Measurements from ENCODE around the gene PLCB1. TPM values are rescaled to one million over a fixed set of nuclear protein-coding genes. Genes with fewer than 3 reads are reported as not detected.

The PLCB1 gene
- total RNA-seq, 1 experiment from 2014 or later = 5.8 TPM

DNA sequence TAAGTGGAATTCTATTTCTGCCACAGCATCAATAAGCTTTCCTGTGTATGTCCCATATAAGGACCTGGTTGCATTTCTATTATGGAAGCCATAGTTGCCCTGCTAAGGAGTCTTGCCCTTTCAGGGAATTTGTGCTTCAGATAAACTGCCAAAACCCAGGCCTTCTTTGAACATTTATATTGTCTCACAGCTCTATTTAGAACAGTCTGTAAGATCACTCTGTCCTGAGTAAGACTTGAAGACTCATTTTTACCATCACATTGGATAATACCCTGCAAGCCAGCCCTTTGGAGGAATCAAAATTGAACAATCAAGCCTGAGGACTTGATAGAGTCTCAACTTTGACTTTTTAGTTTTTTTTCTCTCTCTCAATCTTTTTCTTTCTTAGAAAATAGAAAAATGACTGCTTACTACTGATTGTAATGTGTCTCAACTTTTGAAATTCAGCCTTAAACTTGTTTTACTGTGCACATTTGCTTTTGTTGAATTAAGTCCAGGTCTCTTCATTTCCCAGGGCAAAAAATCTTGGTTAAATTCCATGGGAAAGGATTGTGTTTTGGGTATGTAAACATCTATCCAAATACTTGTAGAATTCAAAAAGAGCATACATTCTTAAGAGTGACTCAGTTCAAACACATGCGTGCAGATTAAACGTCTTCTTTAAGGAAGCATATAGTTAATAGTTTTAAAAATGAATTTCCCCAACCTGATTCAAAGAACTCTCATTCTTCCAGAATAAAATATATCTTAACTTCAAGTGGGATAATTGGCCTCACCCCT is 91.2 kb downstream of the PLCB1 start:
- H3K36me3 ChIP-seq (replicated peaks; ENCODE audit: control insufficient read depth, insufficient read depth, low read length) = no peaks in the 10 kb centered on the region

GRCh38 chr20:8225658-8226057 is 93.6 kb downstream of the PLCB1 start:
- no peaks in the 10 kb centered on the region for H3K36me3 ChIP-seq (replicated peaks; ENCODE audit: control insufficient read depth, insufficient read depth, low read length)
- DNase-seq = no peak
- no peak overlapping the region for H3K4me3 ChIP-seq (ENCODE audit: insufficient read depth, low read depth, low read length)
- H3K27me3 ChIP-seq (ENCODE audit: control insufficient read depth, insufficient read depth, low read length) = no peaks in the 10 kb centered on the region

More for the DNA sequence above, 91.2 kb downstream of the PLCB1 start:
- DNase-seq = no peak
- no peaks in the 10 kb centered on the region for H3K27me3 ChIP-seq (ENCODE audit: control insufficient read depth, insufficient read depth, low read length)
- no peak overlapping the region for H3K4me3 ChIP-seq (ENCODE audit: insufficient read depth, low read depth, low read length)

DNA sequence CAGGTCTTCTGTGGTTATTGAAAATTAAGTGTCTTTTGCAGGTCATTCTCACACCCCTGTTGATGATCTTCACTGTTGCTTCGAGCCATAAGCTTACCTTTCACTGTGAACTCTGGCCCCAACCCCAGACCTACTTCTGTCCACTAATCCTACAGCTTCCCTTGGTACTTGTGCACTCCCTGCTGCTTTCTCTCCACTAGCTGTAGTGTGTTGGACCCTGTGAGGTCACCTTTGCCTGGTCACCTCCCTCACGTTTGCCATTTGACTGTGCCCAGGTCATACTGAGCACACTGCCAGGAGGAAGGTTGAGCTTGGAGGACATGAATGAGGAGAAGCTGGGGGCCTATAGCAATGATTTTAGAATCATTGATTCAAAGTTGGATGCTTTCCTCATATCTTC is 94.0 kb downstream of the PLCB1 start:
- no peak for DNase-seq
- H3K27me3 ChIP-seq (ENCODE audit: control insufficient read depth, insufficient read depth, low read length) = no peaks in the 10 kb centered on the region
- H3K36me3 ChIP-seq (replicated peaks; ENCODE audit: control insufficient read depth, insufficient read depth, low read length) = no peaks in the 10 kb centered on the region
- H3K4me3 ChIP-seq (ENCODE audit: insufficient read depth, low read depth, low read length) = no peak overlapping the region

GRCh38 chr20:8227293-8227692 is 95.2 kb downstream of the PLCB1 start:
- H3K36me3 ChIP-seq (replicated peaks; ENCODE audit: control insufficient read depth, insufficient read depth, low read length) = no peaks in the 10 kb centered on the region
- H3K27me3 ChIP-seq (ENCODE audit: control insufficient read depth, insufficient read depth, low read length) = no peaks in the 10 kb centered on the region
- H3K4me3 ChIP-seq (ENCODE audit: insufficient read depth, low read depth, low read length) = no peak overlapping the region
- DNase-seq = no peak

GRCh38 chr20:8228315-8228714 is 96.2 kb downstream of the PLCB1 start:
- DNase-seq = no peak
- Histone ChIP-seq H3K36me3 (replicated peaks; ENCODE audit: control insufficient read depth, insufficient read depth, low read length) (no peaks in the 10 kb centered on the region), H3K27me3 (ENCODE audit: control insufficient read depth, insufficient read depth, low read length) (no peaks in the 10 kb centered on the region), H3K4me3 (ENCODE audit: insufficient read depth, low read depth, low read length) (no peak overlapping the region)

DNA sequence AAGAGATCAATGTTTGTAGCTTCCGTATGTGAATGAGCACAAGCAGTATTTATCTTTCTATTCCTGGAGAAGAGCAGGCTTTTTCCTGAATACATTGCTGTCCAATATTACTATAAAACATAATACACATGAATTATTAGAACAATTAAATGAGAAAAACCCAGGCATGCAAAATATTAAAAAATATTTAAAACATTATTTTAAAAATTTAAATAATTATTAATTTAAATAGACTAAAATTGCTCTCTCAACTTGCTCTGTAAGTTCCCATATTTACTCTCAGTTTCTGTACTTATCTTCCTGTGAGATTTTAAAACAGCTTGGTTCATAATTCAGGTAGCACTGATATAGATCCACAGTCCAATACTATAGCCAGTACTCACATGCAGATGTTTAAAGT is 97.0 kb downstream of the PLCB1 start:
- no peaks in the 10 kb centered on the region for H3K27me3 ChIP-seq (ENCODE audit: control insufficient read depth, insufficient read depth, low read length)
- DNase-seq = no peak
- H3K36me3 ChIP-seq (replicated peaks; ENCODE audit: control insufficient read depth, insufficient read depth, low read length) = no peaks in the 10 kb centered on the region
- no peak overlapping the region for H3K4me3 ChIP-seq (ENCODE audit: insufficient read depth, low read depth, low read length)

- no peak for DNase-seq
- H3K4me3 ChIP-seq (ENCODE audit: insufficient read depth, low read depth, low read length) = no peak overlapping the region
- no peaks in the 10 kb centered on the region for H3K27me3 ChIP-seq (ENCODE audit: control insufficient read depth, insufficient read depth, low read length)
- H3K36me3 ChIP-seq (replicated peaks; ENCODE audit: control insufficient read depth, insufficient read depth, low read length) = no peaks in the 10 kb centered on the region
These were observed 99.0 kb downstream of the PLCB1 start for GRCh38 chr20:8231038-8231437.

- Histone ChIP-seq H3K36me3 (replicated peaks; ENCODE audit: control insufficient read depth, insufficient read depth, low read length) (no peaks in the 10 kb centered on the region), H3K4me3 (ENCODE audit: insufficient read depth, low read depth, low read length) (no peak overlapping the region), H3K27me3 (ENCODE audit: control insufficient read depth, insufficient read depth, low read length) (no peaks in the 10 kb centered on the region)
- no peak for DNase-seq
These were observed 100.3 kb downstream of the PLCB1 start for GRCh38 chr20:8232332-8232731.

- no peaks in the 10 kb centered on the region for H3K36me3 ChIP-seq (replicated peaks; ENCODE audit: control insufficient read depth, insufficient read depth, low read length)
- no peaks in the 10 kb centered on the region for H3K27me3 ChIP-seq (ENCODE audit: control insufficient read depth, insufficient read depth, low read length)
- H3K4me3 ChIP-seq (ENCODE audit: insufficient read depth, low read depth, low read length) = no peak overlapping the region
- no peak for DNase-seq
These were observed 102.5 kb downstream of the PLCB1 start for GRCh38 chr20:8234580-8234979.

GRCh38 chr20:8242066-8242465 is 110.0 kb downstream of the PLCB1 start:
- DNase-seq = no peak
- no peak overlapping the region for H3K4me3 ChIP-seq (ENCODE audit: insufficient read depth, low read depth, low read length)
- H3K36me3 ChIP-seq (replicated peaks; ENCODE audit: control insufficient read depth, insufficient read depth, low read length) = no peaks in the 10 kb centered on the region
- no peaks in the 10 kb centered on the region for H3K27me3 ChIP-seq (ENCODE audit: control insufficient read depth, insufficient read depth, low read length)

DNA sequence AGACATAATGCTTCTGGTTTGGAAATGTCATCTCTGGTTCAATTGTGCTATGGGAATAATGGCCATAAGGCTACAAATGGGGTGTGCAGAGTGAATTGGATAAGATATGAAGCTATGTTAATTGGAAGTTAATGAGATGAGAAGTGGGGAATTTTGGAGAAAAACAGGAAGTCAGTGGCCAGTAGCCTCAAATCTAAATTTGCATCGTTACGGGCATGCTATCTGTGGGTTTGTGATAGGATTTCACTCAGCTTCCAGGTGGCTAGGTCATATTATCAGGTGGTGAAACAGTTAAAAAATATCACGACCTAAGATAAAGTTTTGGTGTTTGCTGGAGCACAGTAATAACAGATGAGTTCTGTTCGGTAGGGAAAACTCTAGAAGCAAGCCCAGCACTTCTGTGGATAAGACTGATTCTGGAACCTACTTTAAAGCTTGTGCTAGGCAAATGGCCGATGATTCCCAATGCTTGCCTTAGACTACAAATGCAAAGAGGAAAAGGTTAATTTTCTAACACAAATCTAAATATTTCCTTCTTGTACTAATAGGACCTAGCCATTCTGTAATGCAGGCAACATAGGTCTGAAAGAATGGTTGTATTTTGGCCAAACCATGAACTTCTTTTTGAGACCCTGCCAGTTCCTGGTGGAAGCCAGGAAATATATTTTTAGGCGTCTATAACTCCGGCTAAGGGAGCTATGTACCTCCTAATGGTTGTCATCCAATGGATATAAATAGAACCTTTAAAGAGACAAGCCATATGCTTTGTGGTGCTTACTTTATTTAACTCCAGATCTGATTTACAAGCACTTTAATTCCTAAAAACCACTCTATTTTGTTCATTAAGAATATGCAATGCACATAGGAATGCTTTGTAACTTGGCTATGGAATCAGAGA is 111.0 kb downstream of the PLCB1 start:
- Histone ChIP-seq H3K4me3 (ENCODE audit: insufficient read depth, low read depth, low read length) (no peak overlapping the region), H3K27me3 (ENCODE audit: control insufficient read depth, insufficient read depth, low read length) (no peaks in the 10 kb centered on the region), H3K36me3 (replicated peaks; ENCODE audit: control insufficient read depth, insufficient read depth, low read length) (no peaks in the 10 kb centered on the region)
- DNase-seq = no peak

- no peak for DNase-seq
- Histone ChIP-seq H3K27me3 (ENCODE audit: control insufficient read depth, insufficient read depth, low read length) (no peaks in the 10 kb centered on the region), H3K36me3 (replicated peaks; ENCODE audit: control insufficient read depth, insufficient read depth, low read length) (no peaks in the 10 kb centered on the region), H3K4me3 (ENCODE audit: insufficient read depth, low read depth, low read length) (no peak overlapping the region)
These were observed 112.6 kb downstream of the PLCB1 start for GRCh38 chr20:8244637-8245036.

DNA sequence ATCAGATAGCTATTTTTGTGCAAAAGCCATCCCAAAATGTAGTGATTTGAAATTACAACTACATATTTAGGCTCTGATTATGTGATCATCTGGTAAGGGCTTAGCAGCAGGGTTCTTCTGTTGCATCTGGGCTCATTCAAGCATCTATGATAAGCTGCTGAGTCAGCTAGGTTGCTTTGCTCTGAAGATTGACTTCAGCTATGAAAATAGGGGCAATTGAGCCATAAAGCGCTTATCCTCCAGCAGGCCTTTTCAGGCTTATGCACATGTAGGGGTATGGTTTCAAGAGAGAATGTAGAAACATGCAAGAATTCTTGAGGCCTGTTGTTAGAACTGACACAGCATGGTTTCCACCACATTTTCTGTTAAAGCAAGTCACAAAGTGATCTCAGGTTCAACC is 114.1 kb downstream of the PLCB1 start:
- no peaks in the 10 kb centered on the region for H3K36me3 ChIP-seq (replicated peaks; ENCODE audit: control insufficient read depth, insufficient read depth, low read length)
- no peak for DNase-seq
- H3K4me3 ChIP-seq (ENCODE audit: insufficient read depth, low read depth, low read length) = no peak overlapping the region
- no peaks in the 10 kb centered on the region for H3K27me3 ChIP-seq (ENCODE audit: control insufficient read depth, insufficient read depth, low read length)

DNA sequence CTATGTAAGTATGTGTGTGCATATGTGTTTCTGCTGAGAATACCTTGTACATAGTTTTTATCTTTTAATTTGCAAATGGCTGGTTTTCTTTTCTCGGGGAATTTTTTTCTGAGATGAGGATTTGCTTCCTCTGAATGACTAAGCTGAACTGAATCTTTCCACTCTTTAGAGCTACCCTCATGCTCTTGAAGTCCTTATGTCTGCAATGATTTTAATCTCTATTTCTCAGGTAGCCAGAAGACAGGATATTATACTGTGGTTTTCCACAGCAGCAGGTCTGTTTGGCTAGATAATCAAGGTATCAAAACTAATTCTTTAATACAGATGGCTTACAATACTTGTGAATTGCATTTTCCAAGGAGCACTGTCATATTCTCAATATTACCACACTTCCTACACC is 114.7 kb downstream of the PLCB1 start:
- Histone ChIP-seq H3K36me3 (replicated peaks; ENCODE audit: control insufficient read depth, insufficient read depth, low read length) (no peaks in the 10 kb centered on the region), H3K4me3 (ENCODE audit: insufficient read depth, low read depth, low read length) (no peak overlapping the region), H3K27me3 (ENCODE audit: control insufficient read depth, insufficient read depth, low read length) (no peaks in the 10 kb centered on the region)
- no peak for DNase-seq

DNA sequence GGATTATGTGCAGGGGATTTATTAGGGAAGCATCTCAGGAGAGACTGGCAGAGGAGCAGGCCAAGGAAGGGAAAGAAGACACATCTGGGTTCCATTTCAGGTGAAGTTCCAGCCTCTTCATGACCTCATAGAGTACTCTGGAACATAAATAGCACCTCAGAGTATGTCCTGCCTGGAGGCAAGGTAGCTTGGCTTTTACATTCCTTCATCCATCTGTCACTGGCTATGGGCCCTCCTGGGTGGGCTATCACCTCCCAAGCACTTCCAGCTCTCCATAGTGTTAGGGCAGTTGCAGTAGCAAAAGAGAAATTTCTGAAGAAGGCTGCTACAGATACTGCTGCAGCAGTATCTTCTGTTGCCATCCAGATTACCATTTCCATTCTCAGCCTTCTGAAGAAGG is 116.0 kb downstream of the PLCB1 start:
- Histone ChIP-seq H3K27me3 (ENCODE audit: control insufficient read depth, insufficient read depth, low read length) (no peaks in the 10 kb centered on the region), H3K4me3 (ENCODE audit: insufficient read depth, low read depth, low read length) (no peak overlapping the region), H3K36me3 (replicated peaks; ENCODE audit: control insufficient read depth, insufficient read depth, low read length) (no peaks in the 10 kb centered on the region)
- no peak for DNase-seq

Data from H7 (cell line).